Measurements from ENCODE around the gene EFNB3.

GRCh38 chr17:7687072-7687907, 17.7 kb upstream of the EFNB3 start, which contains the start of gene TP53:
- TF ChIP-seq, protein P1, sequence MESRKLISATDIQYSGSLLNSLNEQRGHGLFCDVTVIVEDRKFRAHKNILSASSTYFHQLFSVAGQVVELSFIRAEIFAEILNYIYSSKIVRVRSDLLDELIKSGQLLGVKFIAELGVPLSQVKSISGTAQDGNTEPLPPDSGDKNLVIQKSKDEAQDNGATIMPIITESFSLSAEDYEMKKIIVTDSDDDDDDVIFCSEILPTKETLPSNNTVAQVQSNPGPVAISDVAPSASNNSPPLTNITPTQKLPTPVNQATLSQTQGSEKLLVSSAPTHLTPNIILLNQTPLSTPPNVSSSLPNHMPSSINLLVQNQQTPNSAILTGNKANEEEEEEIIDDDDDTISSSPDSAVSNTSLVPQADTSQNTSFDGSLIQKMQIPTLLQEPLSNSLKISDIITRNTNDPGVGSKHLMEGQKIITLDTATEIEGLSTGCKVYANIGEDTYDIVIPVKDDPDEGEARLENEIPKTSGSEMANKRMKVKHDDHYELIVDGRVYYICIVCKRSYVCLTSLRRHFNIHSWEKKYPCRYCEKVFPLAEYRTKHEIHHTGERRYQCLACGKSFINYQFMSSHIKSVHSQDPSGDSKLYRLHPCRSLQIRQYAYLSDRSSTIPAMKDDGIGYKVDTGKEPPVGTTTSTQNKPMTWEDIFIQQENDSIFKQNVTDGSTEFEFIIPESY (IDR thresholded peaks at IDR 0.05; ENCODE audit: borderline replicate concordance, low read depth): peak; percentile 71
- TF ChIP-seq, protein P2, sequence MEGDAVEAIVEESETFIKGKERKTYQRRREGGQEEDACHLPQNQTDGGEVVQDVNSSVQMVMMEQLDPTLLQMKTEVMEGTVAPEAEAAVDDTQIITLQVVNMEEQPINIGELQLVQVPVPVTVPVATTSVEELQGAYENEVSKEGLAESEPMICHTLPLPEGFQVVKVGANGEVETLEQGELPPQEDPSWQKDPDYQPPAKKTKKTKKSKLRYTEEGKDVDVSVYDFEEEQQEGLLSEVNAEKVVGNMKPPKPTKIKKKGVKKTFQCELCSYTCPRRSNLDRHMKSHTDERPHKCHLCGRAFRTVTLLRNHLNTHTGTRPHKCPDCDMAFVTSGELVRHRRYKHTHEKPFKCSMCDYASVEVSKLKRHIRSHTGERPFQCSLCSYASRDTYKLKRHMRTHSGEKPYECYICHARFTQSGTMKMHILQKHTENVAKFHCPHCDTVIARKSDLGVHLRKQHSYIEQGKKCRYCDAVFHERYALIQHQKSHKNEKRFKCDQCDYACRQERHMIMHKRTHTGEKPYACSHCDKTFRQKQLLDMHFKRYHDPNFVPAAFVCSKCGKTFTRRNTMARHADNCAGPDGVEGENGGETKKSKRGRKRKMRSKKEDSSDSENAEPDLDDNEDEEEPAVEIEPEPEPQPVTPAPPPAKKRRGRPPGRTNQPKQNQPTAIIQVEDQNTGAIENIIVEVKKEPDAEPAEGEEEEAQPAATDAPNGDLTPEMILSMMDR (IDR thresholded peaks at IDR 0.05): no peak
- TF ChIP-seq MAX (IDR thresholded peaks at IDR 0.05; ENCODE audit: low read depth) (peak; percentile 96), GABPA (IDR thresholded peaks at IDR 0.05; ENCODE audit: low read depth) (peak; percentile 56), RCOR1 (IDR thresholded peaks at IDR 0.05; ENCODE audit: low read length) (0 out of 2 replicates have a peak, but pooled peaks have one; percentile 42), REST (IDR thresholded peaks at IDR 0.05; ENCODE audit: low read depth, low read length) (0 out of 2 replicates have a peak, but pooled peaks have one; percentile 23), SIN3A (IDR thresholded peaks at IDR 0.05; ENCODE audit: borderline replicate concordance, low read depth, low read length) (peak; percentile 90), CHD2 (IDR thresholded peaks at IDR 0.05; ENCODE audit: low read length, partially characterized antibody) (peak; percentile 85), POLR2AphosphoS5 (IDR thresholded peaks at IDR 0.05; ENCODE audit: low read depth, low read length) (peak; percentile 98), EZH2phosphoT487 (IDR thresholded peaks at IDR 0.05; ENCODE audit: borderline replicate concordance, low read depth) (no peak), TAF1 (IDR thresholded peaks at IDR 0.05; ENCODE audit: borderline replicate concordance, low read depth, low read length) (peak; percentile 91)

Data from SK-N-SH (cell line).